Fibroblast of lung (primary cell): ENCODE results near the gene FAM240B.

Experiments
- CTCF ChIP-seq, 2 donors: IDR thresholded peaks in 1 of 2; conservative IDR thresholded peaks in 1 of 2; 1 replicate in 1 of 2; 2 replicates in 1 of 2; pipeline ENCODE4 v1.5.1; 2011 to 2012; ENCODE audit warnings: low read length in 2 of 2, control low read depth in 1 of 2, inconsistent platforms in 1 of 2, low read depth in 1 of 2, mild to moderate bottlenecking in 1 of 2
- EZH2 ChIP-seq: IDR thresholded peaks from 2 replicates; pipeline ENCODE4 v1.5.1; 2012; ENCODE audit warnings: low read length, control low read depth, mild to moderate bottlenecking; ENCODE audit errors: missing control alignments

DNA sequence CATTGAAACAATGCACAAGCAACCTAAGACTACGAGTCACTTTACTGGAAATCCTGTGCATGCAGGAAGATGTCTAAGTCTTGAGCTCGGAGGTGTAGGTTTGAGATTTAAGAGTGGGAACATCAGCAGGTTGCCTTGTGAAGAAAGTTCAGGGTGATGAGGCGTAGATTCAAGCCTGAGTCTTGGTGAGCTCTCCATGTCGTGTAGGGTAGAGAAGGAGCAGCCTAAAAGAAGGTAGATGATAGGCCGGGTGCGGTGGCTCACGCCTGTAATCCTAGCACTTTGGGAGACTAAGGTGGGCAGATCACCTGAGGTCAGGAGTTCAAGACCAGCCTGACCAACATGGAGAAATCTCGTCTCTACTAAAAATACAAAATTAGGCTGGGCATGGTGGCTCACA, 69.4 kb downstream of the FAM240B start:
- TF ChIP-seq CTCF (conservative IDR thresholded peaks at IDR 0.05 in 1 of 2, IDR thresholded peaks at IDR 0.05 in 1 of 2; ENCODE audit: low read depth in 1 of 2, low read length in 2 of 2): no peak
- no peak for TF ChIP-seq EZH2
